CD14-positive monocyte (primary cell): ENCODE results near the gene WWOX. TPM values are rescaled to one million over a fixed set of nuclear protein-coding genes. Genes with fewer than 3 reads are reported as not detected.

Experiments used
- DNase-seq, 3 donors: peaks; one replicate each; pipeline ENCODE4 v3.0.0-alpha.2; 2011 to 2022
- H2AFZ ChIP-seq: 2 replicates; pipeline ENCODE4 v1.6.0; 2012; ENCODE audit warnings: mild to moderate bottlenecking, low read depth, low read length, inconsistent platforms; ENCODE audit not compliant: insufficient read depth, poor library complexity, severe bottlenecking
- H3K27ac ChIP-seq, 2 donors: 1 replicate in 1 of 2; 2 replicates in 1 of 2; pipeline ENCODE4 v1.5.1; 2012 to 2013; ENCODE audit warnings: low read length in 2 of 2, control low read depth in 1 of 2, inconsistent platforms in 1 of 2, low read depth in 1 of 2, mild to moderate bottlenecking in 1 of 2
- H3K27me3 ChIP-seq, 2 donors: one replicate each; pipeline versions ENCODE4 v1.6.0 to v1.6.1; 2011 to 2013; ENCODE audit warnings: low read length in 2 of 2; ENCODE audit not compliant: control insufficient read depth in 2 of 2, insufficient read depth in 2 of 2
- H3K36me3 ChIP-seq, 2 donors: replicated peaks in 1 of 2; 1 replicate in 1 of 2; 2 replicates in 1 of 2; pipeline versions ENCODE4 v1.5.1 to v1.6.1; 2012 to 2013; ENCODE audit warnings: low read length in 2 of 2, control low read depth in 1 of 2, inconsistent platforms in 1 of 2, mild to moderate bottlenecking in 1 of 2; ENCODE audit not compliant: insufficient read depth in 2 of 2, control insufficient read depth in 1 of 2
- H3K4me1 ChIP-seq, 2 donors: 1 replicate in 1 of 2; 2 replicates in 1 of 2; pipeline versions ENCODE4 v1.5.1 to v1.6.1; 2012 to 2013; ENCODE audit warnings: low read length in 2 of 2, control low read depth in 1 of 2, inconsistent platforms in 1 of 2, mild to moderate bottlenecking in 1 of 2, moderate library complexity in 1 of 2; ENCODE audit not compliant: insufficient read depth in 2 of 2, control insufficient read depth in 1 of 2
- H3K4me2 ChIP-seq: replicated peaks from 2 replicates; pipeline ENCODE3; 2012; ENCODE audit warnings: low read length, moderate library complexity, mild to moderate bottlenecking; ENCODE audit not compliant: poor library complexity, severe bottlenecking; ENCODE audit errors: extremely low read depth
- H3K4me3 ChIP-seq, 3 experiments: fragments of 200-600 bp in 1 of 3; sonication (generic) in 1 of 3; replicated peaks in 1 of 3; 1 replicate in 2 of 3; 2 replicates in 1 of 3; pipeline ENCODE4 v1.5.1; 2011 to 2013; ENCODE audit warnings: low read length in 3 of 3, mild to moderate bottlenecking in 3 of 3, control low read depth in 2 of 3, low read depth in 2 of 3, inconsistent platforms in 1 of 3, moderate library complexity in 1 of 3
- H3K79me2 ChIP-seq: 2 replicates; pipeline ENCODE4 v1.6.0; 2012; ENCODE audit warnings: mild to moderate bottlenecking, control low read depth, inconsistent platforms, low read length, moderate library complexity; ENCODE audit not compliant: insufficient read depth
- H3K9ac ChIP-seq: 2 replicates; pipeline ENCODE4 v1.6.0; 2017; ENCODE audit warnings: low read length, mild to moderate bottlenecking; ENCODE audit not compliant: insufficient read depth, poor library complexity, severe bottlenecking
- H3K9me3 ChIP-seq, 2 donors: replicated peaks in 1 of 2; 1 replicate in 1 of 2; 2 replicates in 1 of 2; pipeline versions ENCODE4 v1.5.1 to v1.6.1; 2012 to 2013; ENCODE audit warnings: low read length in 2 of 2, control low read depth in 1 of 2; ENCODE audit not compliant: control insufficient read depth in 1 of 2, insufficient read depth in 1 of 2
- H4K20me1 ChIP-seq: 2 replicates; pipeline ENCODE4 v1.6.0; 2012; ENCODE audit warnings: mild to moderate bottlenecking, low read length, control low read depth, moderate library complexity; ENCODE audit not compliant: insufficient read depth
- H3K27ac Mint-ChIP-seq, 7 donors: one replicate each; pipeline ENCODE4 v1.8.0; 2020; ENCODE audit warnings: mild to moderate bottlenecking in 7 of 7, mixed read lengths in 7 of 7, moderate library complexity in 6 of 7, inconsistent platforms in 2 of 7
- H3K27me3 Mint-ChIP-seq, 3 donors: one replicate each; pipeline ENCODE4 v1.8.0; 2021 to 2022; ENCODE audit warnings: low read depth in 3 of 3, mild to moderate bottlenecking in 3 of 3, mixed read lengths in 3 of 3, moderate library complexity in 3 of 3, inconsistent platforms in 1 of 3
- H3K36me3 Mint-ChIP-seq, 2 donors: one replicate each; pipeline ENCODE4 v1.8.0; 2020; ENCODE audit warnings: mixed read lengths in 2 of 2, inconsistent platforms in 1 of 2, mild to moderate bottlenecking in 1 of 2
- H3K4me1 Mint-ChIP-seq: one replicate; pipeline ENCODE4 v1.8.0; 2020; ENCODE audit warnings: mild to moderate bottlenecking, mixed read lengths
- H3K4me3 Mint-ChIP-seq, 2 donors: one replicate each; pipeline ENCODE4 v1.8.0; 2020; ENCODE audit warnings: mild to moderate bottlenecking in 2 of 2, mixed read lengths in 2 of 2, moderate library complexity in 1 of 2
- H3K9me3 Mint-ChIP-seq, 7 donors: one replicate each; pipeline ENCODE4 v1.8.0; 2020 to 2022; ENCODE audit warnings: mixed read lengths in 7 of 7, mild to moderate bottlenecking in 6 of 7, moderate library complexity in 6 of 7, inconsistent platforms in 2 of 7
- WGBS: methylation state at CpG from one replicate; pipeline ENCODE4 v1.1.5; 2013; ENCODE audit warnings: missing lambda C conversion rate; ENCODE audit not compliant: insufficient coverage; 5-methylcytosine and 5-hydroxymethylcytosine counted together
- intact Hi-C, 2 donors: fragments of 100-400 bp; cut with micrococcal nuclease; formaldehyde crosslinking; loops; one replicate each; pipeline versions ENCODE4 v1.15.0 to v1.15.1; 2023
- polyA plus RNA-seq, 3 donors: library from polyadenylated mRNA; depleted of rRNA in 1 of 3; unstranded in 2 of 3; stranded (reverse) in 1 of 3; fragments of 300-500 nt in 2 of 3; fragments of >200 nt in 1 of 3; fragmentation: Illumina TruSeq in 2 of 3; gene quantifications; 1 replicate in 2 of 3; 2 replicates in 1 of 3; pipeline ENCODE4 v1.2.3, GENCODE V29; 2012 to 2021
- TF ChIP-seq, protein P1 (sequence below): fragments of 200-600 bp; IDR thresholded peaks from one replicate; pipeline ENCODE4 v1.8.0; 2022; ENCODE audit warnings: antibody characterized with exemption, mild to moderate bottlenecking

Gene WWOX
- polyA plus RNA-seq, 3 donors = 4.0 to 7.0 (median 6.3) TPM

DNA sequence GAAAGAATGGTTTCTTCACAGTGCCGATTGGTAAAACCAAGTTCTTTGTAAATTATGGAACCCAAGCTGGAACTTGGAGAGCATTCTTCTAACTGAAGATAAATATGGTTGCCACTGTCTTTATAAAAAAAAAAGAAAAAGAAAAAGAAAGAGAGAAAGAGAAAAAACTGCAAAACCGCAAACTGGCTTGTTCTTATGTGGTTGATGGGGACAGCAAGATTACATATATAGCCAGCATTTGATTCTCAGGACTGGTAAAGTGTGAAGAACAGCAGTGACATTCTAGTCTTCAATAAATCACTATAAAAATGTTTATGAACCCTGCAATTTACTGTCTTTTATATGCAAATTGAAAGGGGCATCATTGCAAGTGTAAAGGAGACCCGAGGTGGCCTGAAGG lies 896.0 kb downstream of the WWOX start:
- no peak overlapping the region for H3K27ac ChIP-seq
- no peaks in the 10 kb centered on the region for H4K20me1 ChIP-seq
- no peak overlapping the region for H3K4me2 ChIP-seq
- no peak overlapping the region for H3K27ac Mint-ChIP-seq
- H3K36me3 ChIP-seq = no peaks in the 10 kb centered on the region
- H3K4me3 Mint-ChIP-seq = no peak overlapping the region
- peaks cover 3% of the 10 kb centered on the region for H3K4me1 Mint-ChIP-seq
- TF ChIP-seq, protein P1, sequence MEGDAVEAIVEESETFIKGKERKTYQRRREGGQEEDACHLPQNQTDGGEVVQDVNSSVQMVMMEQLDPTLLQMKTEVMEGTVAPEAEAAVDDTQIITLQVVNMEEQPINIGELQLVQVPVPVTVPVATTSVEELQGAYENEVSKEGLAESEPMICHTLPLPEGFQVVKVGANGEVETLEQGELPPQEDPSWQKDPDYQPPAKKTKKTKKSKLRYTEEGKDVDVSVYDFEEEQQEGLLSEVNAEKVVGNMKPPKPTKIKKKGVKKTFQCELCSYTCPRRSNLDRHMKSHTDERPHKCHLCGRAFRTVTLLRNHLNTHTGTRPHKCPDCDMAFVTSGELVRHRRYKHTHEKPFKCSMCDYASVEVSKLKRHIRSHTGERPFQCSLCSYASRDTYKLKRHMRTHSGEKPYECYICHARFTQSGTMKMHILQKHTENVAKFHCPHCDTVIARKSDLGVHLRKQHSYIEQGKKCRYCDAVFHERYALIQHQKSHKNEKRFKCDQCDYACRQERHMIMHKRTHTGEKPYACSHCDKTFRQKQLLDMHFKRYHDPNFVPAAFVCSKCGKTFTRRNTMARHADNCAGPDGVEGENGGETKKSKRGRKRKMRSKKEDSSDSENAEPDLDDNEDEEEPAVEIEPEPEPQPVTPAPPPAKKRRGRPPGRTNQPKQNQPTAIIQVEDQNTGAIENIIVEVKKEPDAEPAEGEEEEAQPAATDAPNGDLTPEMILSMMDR = no peak
- H3K27me3 Mint-ChIP-seq = peaks cover 0 to 5% (median 4%) of the 10 kb centered on the region in 3 donors
- H3K79me2 ChIP-seq = no peaks in the 10 kb centered on the region
- no peak for DNase-seq
- intact Hi-C loops = no loop called here
- WGBS = 100% methylated on average over 1 of the region's 3 CpGs
- H3K9ac ChIP-seq = no peak overlapping the region
- H3K9me3 Mint-ChIP-seq = no peaks in the 10 kb centered on the region
- no peak overlapping the region for H2AFZ ChIP-seq
- H3K4me3 ChIP-seq = no peak overlapping the region
- H3K4me1 ChIP-seq = no peaks in the 10 kb centered on the region
- no peaks in the 10 kb centered on the region for H3K36me3 Mint-ChIP-seq
- H3K9me3 ChIP-seq = no peaks in the 10 kb centered on the region
- no peaks in the 10 kb centered on the region for H3K27me3 ChIP-seq

DNA sequence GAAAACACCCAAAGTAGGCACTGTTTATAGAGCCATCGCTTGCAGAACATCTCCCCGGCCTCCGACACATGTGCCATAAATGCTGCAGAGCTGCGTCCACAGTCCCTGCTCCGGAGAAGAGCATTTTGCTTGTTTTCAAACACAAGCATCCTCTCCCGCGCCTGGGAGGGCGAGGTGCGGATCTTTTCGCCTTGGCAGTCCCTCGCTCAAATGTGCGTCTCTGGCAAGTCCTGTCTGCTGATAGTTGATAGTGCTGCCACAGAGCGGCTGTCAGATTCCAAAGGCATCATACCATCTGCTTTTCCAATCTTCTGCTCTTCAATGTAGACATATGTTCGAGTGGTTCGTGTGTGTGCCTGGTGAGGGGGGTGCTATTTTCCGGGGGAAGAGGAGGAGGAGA lies 897.3 kb downstream of the WWOX start:
- Histone ChIP-seq H3K27ac (no peak overlapping the region), H3K9ac (no peak overlapping the region), H3K27me3 (no peaks in the 10 kb centered on the region), H3K36me3 (no peaks in the 10 kb centered on the region), H3K79me2 (no peaks in the 10 kb centered on the region), H3K4me2 (no peak overlapping the region), H3K4me3 (no peak overlapping the region), H2AFZ (no peak overlapping the region), H3K9me3 (no peaks in the 10 kb centered on the region), H3K4me1 (no peaks in the 10 kb centered on the region), H4K20me1 (no peaks in the 10 kb centered on the region)
- H3K4me3 Mint-ChIP-seq = no peak overlapping the region
- no peak overlapping the region for H3K27ac Mint-ChIP-seq
- no peak for DNase-seq
- TF ChIP-seq, protein P1 = no peak
- intact Hi-C loops = no loop called here
- H3K9me3 Mint-ChIP-seq = no peaks in the 10 kb centered on the region
- WGBS = 93% methylated on average over 10 of the region's 16 CpGs
- peaks cover 0 to 5% (median 2%) of the 10 kb centered on the region in 3 donors for H3K27me3 Mint-ChIP-seq
- no peaks in the 10 kb centered on the region for H3K36me3 Mint-ChIP-seq
- no peaks in the 10 kb centered on the region for H3K4me1 Mint-ChIP-seq
